Right lobe of liver (tissue), 6 donors: ENCODE measurements around the gene RFESD. TPM values are rescaled to one million over a fixed set of nuclear protein-coding genes. Genes with fewer than 3 reads are reported as not detected.
"Not testable (repeated sequence)": the region's sequence is repeated elsewhere in the genome, so short reads cannot be mapped to it uniquely, and the experiment has no call there.

Experiments used
- ATAC-seq, 4 donors: fragments of 200-7000 bp; cut with Tn5 transposase; one replicate each; pipeline ENCODE4 v1.9.1; 2020; ENCODE audit warnings: mild to moderate bottlenecking in 4 of 4, moderate library complexity in 4 of 4
- DNase-seq, 3 donors: peaks; one replicate each; pipeline ENCODE4 v3.0.0-alpha.2; 2020
- H3K27ac ChIP-seq, 3 donors: fragments of 200-600 bp; one replicate each; pipeline ENCODE4 v1.8.0; 2022
- H3K27me3 ChIP-seq, 2 donors: fragments of 200-600 bp; one replicate each; pipeline ENCODE4 v1.8.0; 2022
- H3K36me3 ChIP-seq, 4 donors: fragments of 200-600 bp; sonication (generic) in 1 of 4; one replicate each; pipeline versions ENCODE4 v1.5.1 to v1.8.0; 2017 to 2022; ENCODE audit warnings: control low read depth in 1 of 4
- H3K4me1 ChIP-seq, 4 donors: fragments of 200-600 bp; sonication (generic) in 1 of 4; one replicate each; pipeline versions ENCODE4 v1.5.1 to v1.8.0; 2017 to 2022; ENCODE audit warnings: control low read depth in 1 of 4
- H3K4me3 ChIP-seq, 3 donors: fragments of 200-600 bp; one replicate each; pipeline ENCODE4 v1.8.0; 2022
- H3K9me3 ChIP-seq, 4 donors: fragments of 200-600 bp; sonication (generic) in 1 of 4; one replicate each; pipeline versions ENCODE4 v1.5.1 to v1.8.0; 2017 to 2022; ENCODE audit warnings: control low read depth in 1 of 4
- POLR2A ChIP-seq: fragments of 450-650 bp; IDR thresholded peaks from one replicate; pipeline ENCODE4 v1.6.1; 2017; ENCODE audit warnings: antibody characterized with exemption, mild to moderate bottlenecking
- WGBS: methylation state at CpG from one replicate; pipeline ENCODE4 v1.1.6; 2018; ENCODE audit warnings: low coverage, low lambda C conversion rate; ENCODE audit not compliant: insufficient coverage; ENCODE audit errors: missing lambda C conversion rate; 5-methylcytosine and 5-hydroxymethylcytosine counted together
- intact Hi-C, 2 donors: fragments of 100-400 bp; cut with DNase I; formaldehyde crosslinking; loops; one replicate each; pipeline versions ENCODE4 v1.11.2 to v1.14.1; 2022
- total RNA-seq, 6 experiments: library from RNA; depleted of rRNA in 2 of 6; stranded (reverse); fragments of >200 nt in 2 of 6; fragmentation: NEBNext Ultra II Directional in 3 of 6; extraction: Animal tissue kit (Norgen Biotek cat#: 25700) in 3 of 6; gene quantifications; one replicate each; pipeline versions ENCODE4 v1.1.0 to v1.2.4, GENCODE V29; 2016 to 2023
- TF ChIP-seq, protein P1 (sequence below), 4 donors: fragments of 200-600 bp in 3 of 4; fragments of 450-650 bp in 1 of 4; IDR thresholded peaks; one replicate each; pipeline versions ENCODE4 v1.5.1 to v1.8.0; 2016 to 2022; ENCODE audit warnings: antibody characterized with exemption in 4 of 4, mild to moderate bottlenecking in 2 of 4
- donor health status: DM: no; HTN: yes; CAD: no.
- donor health status: DM: no; HTN: no; CAD: no.
- donor health status: DM: no; HTN: no; CAD: no.
- donor health status: DM: no; HTN: yes; CAD: no.
- donor health status: DM: no; HTN: yes; CAD: no.

The RFESD gene
- total RNA-seq, 6 experiments from 2014 or later: 0.56 to 2.2 (median 1.6) TPM

GRCh38 chr5:95644351-95645042 is 2.1 kb upstream of the RFESD start:
- Histone ChIP-seq H3K36me3 (no peaks in the 10 kb centered on the region), H3K27ac (peak overlapping the region; percentile 9 to 98 (median 87)), H3K4me3 (no peak overlapping the region), H3K27me3 (no peaks in the 10 kb centered on the region), H3K9me3 (no peaks in the 10 kb centered on the region), H3K4me1 (peaks cover 0 to 41% (median 7%) of the 10 kb centered on the region in 4 donors)
- TF ChIP-seq, protein P1, sequence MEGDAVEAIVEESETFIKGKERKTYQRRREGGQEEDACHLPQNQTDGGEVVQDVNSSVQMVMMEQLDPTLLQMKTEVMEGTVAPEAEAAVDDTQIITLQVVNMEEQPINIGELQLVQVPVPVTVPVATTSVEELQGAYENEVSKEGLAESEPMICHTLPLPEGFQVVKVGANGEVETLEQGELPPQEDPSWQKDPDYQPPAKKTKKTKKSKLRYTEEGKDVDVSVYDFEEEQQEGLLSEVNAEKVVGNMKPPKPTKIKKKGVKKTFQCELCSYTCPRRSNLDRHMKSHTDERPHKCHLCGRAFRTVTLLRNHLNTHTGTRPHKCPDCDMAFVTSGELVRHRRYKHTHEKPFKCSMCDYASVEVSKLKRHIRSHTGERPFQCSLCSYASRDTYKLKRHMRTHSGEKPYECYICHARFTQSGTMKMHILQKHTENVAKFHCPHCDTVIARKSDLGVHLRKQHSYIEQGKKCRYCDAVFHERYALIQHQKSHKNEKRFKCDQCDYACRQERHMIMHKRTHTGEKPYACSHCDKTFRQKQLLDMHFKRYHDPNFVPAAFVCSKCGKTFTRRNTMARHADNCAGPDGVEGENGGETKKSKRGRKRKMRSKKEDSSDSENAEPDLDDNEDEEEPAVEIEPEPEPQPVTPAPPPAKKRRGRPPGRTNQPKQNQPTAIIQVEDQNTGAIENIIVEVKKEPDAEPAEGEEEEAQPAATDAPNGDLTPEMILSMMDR (IDR thresholded peaks at IDR 0.05): peak; percentile 76 to 81 (median 78)
- peak; percentile 32 for TF ChIP-seq POLR2A
- intact Hi-C loops: loop anchor here in 1 of 2 donors (5.0 kb wide), 1 partner anchor 198 kb away; no protein-coding TSS in a partner anchor
- WGBS: 15% methylated on average over 4 of the region's 4 CpGs
- peak; percentile 20 to 32 (median 30) for ATAC-seq
- peak in 1 of 3 donors; percentile 63 for DNase-seq

DNA sequence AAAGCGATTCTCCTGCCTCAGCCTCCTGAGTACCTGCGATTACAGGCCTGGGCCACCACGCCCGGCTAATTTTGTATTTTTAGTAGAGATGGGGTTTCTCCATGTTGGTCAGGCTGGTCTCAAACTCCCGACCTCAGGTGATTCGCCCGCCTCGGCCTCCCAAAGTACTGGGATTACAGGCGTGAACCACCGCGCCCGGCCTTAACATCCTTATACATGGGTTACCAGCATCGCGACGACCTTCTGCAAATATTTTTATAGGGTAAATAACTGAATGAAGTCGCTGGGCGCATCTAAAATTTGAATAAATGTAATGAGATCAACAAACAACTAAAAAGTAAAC is 380 bp upstream of the RFESD start:
- not testable (repeated sequence) for ATAC-seq, H3K36me3 ChIP-seq, H3K9me3 ChIP-seq, H3K27me3 ChIP-seq
- 79% methylated on average over 15 of the region's 17 CpGs for WGBS
- intact Hi-C loops: loop anchor here in 1 of 2 donors (5.0 kb wide), 1 partner anchor 196 kb away; no protein-coding TSS in a partner anchor
- Histone ChIP-seq H3K27ac (peak overlapping the region; percentile 65 to 96 (median 87)), H3K4me1 (peaks cover 0 to 53% (median 9%) of the 10 kb centered on the region in 4 donors), H3K4me3 (peak overlapping the region in 1 of 3 donors; percentile 56)
- DNase-seq: peak in 1 of 3 donors; percentile 26

DNA sequence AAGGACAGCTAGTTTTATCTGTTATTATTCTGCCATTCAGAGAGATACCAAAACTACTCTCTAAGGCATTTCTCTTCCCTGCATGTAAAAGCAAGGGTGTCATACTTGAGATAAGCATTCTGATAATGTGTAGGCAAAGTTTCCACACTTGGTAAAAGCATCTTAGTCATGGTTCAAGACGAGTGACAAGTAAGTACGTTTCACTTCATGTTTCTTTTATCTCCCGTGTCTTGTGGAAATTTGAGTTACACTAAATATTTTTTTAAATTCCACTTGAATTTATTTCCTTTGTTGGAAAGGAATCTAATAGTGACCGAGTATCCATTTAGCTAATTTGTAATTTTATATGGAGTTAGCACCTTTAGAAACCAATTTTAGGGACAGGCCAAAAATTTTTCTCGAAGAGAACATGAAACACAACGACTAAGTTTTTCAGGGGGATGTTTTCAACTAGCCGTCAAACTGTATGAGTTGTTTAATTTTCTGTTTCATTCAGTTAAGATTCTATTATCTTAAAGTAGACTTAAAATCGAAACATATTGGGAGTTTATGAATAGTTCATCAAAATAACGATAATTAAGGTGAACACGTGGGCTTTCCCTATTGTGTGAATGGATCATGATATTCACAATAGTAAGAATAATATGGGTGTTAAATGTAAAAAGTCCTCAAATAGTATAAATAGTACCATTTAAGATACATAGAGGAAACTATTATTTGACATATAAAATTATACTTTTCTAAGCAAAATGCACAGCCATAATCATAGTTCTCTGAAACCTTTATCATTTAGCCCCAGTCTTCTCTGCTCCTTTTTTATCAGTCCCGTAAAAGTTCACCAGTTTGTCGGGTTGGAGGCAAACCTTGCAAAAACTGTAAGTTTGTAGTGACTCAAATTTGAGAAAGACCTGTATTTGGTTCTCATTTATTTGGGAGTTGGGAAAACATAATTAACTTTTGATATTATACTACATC is 1.6 kb downstream of the RFESD start:
- no peak for ATAC-seq
- DNase-seq: no peak
- peaks cover 0 to 36% (median 2%) of the 10 kb centered on the region in 4 donors for H3K4me1 ChIP-seq
- H3K27ac ChIP-seq: peak overlapping the region in 2 of 3 donors; percentile 96 to 98
- intact Hi-C loops: loop anchor here in 1 of 2 donors (5.0 kb wide), 1 partner anchor 194 kb away; no protein-coding TSS in a partner anchor
- no peak for TF ChIP-seq POLR2A
- TF ChIP-seq, protein P1 (IDR thresholded peaks at IDR 0.05): no peak
- no peaks in the 10 kb centered on the region for H3K9me3 ChIP-seq
- H3K4me3 ChIP-seq: peak overlapping the region in 1 of 3 donors; percentile 31
- H3K27me3 ChIP-seq: no peaks in the 10 kb centered on the region
- WGBS: 72% methylated on average over 12 of the region's 12 CpGs
- H3K36me3 ChIP-seq: no peaks in the 10 kb centered on the region

- H3K4me1 ChIP-seq: peaks cover 0 to 32% (median 2%) of the 10 kb centered on the region in 4 donors
- intact Hi-C loops: loop anchor here in 1 of 2 donors (5.0 kb wide), 1 partner anchor 193 kb away; no protein-coding TSS in a partner anchor
- H3K4me3 ChIP-seq: no peak overlapping the region
- no peaks in the 10 kb centered on the region for H3K36me3 ChIP-seq
- TF ChIP-seq, protein P1 (IDR thresholded peaks at IDR 0.05): no peak
- TF ChIP-seq POLR2A: no peak
- H3K27me3 ChIP-seq: no peaks in the 10 kb centered on the region
- H3K9me3 ChIP-seq: no peaks in the 10 kb centered on the region
- ATAC-seq (no peak), DNase-seq (no peak)
- H3K27ac ChIP-seq: peak overlapping the region in 2 of 3 donors; percentile 58 to 64
Measured at GRCh38 chr5:95649274-95649673, 2.7 kb downstream of the RFESD start.
